Right lobe of liver (tissue), 6 donors: ENCODE results near the gene SOHLH1. TPM values are rescaled to one million over a fixed set of nuclear protein-coding genes. Genes with fewer than 3 reads are reported as not detected.

ENCODE experiments used
- ATAC-seq, 4 donors: fragments of 200-7000 bp; cut with Tn5 transposase; one replicate each; pipeline ENCODE4 v1.9.1; 2020; ENCODE audit warnings: mild to moderate bottlenecking in 4 of 4, moderate library complexity in 4 of 4
- DNase-seq, 3 donors: peaks; one replicate each; pipeline ENCODE4 v3.0.0-alpha.2; 2020
- H3K27ac ChIP-seq, 3 donors: fragments of 200-600 bp; one replicate each; pipeline ENCODE4 v1.8.0; 2022
- H3K27me3 ChIP-seq, 2 donors: fragments of 200-600 bp; one replicate each; pipeline ENCODE4 v1.8.0; 2022
- H3K36me3 ChIP-seq, 4 donors: fragments of 200-600 bp; sonication (generic) in 1 of 4; one replicate each; pipeline versions ENCODE4 v1.5.1 to v1.8.0; 2017 to 2022; ENCODE audit warnings: control low read depth in 1 of 4
- H3K4me1 ChIP-seq, 4 donors: fragments of 200-600 bp; sonication (generic) in 1 of 4; one replicate each; pipeline versions ENCODE4 v1.5.1 to v1.8.0; 2017 to 2022; ENCODE audit warnings: control low read depth in 1 of 4
- H3K4me3 ChIP-seq, 3 donors: fragments of 200-600 bp; one replicate each; pipeline ENCODE4 v1.8.0; 2022
- H3K9me3 ChIP-seq, 4 donors: fragments of 200-600 bp; sonication (generic) in 1 of 4; one replicate each; pipeline versions ENCODE4 v1.5.1 to v1.8.0; 2017 to 2022; ENCODE audit warnings: control low read depth in 1 of 4
- CTCF ChIP-seq, 4 donors: fragments of 200-600 bp in 3 of 4; fragments of 450-650 bp in 1 of 4; IDR thresholded peaks; one replicate each; pipeline versions ENCODE4 v1.5.1 to v1.8.0; 2016 to 2022; ENCODE audit warnings: antibody characterized with exemption in 4 of 4, mild to moderate bottlenecking in 2 of 4
- POLR2A ChIP-seq: fragments of 450-650 bp; IDR thresholded peaks from one replicate; pipeline ENCODE4 v1.6.1; 2017; ENCODE audit warnings: antibody characterized with exemption, mild to moderate bottlenecking
- WGBS: methylation state at CpG from one replicate; pipeline ENCODE4 v1.1.6; 2018; ENCODE audit warnings: low coverage, low lambda C conversion rate; ENCODE audit not compliant: insufficient coverage; ENCODE audit errors: missing lambda C conversion rate; 5-methylcytosine and 5-hydroxymethylcytosine counted together
- intact Hi-C, 2 donors: fragments of 100-400 bp; cut with DNase I; formaldehyde crosslinking; loops; one replicate each; pipeline versions ENCODE4 v1.11.2 to v1.14.1; 2022
- total RNA-seq, 6 experiments: library from RNA; depleted of rRNA in 2 of 6; stranded (reverse); fragments of >200 nt in 2 of 6; fragmentation: NEBNext Ultra II Directional in 3 of 6; extraction: Animal tissue kit (Norgen Biotek cat#: 25700) in 3 of 6; gene quantifications; one replicate each; pipeline versions ENCODE4 v1.1.0 to v1.2.4, GENCODE V29; 2016 to 2023
- donor health status: DM: no; HTN: yes; CAD: no.
- donor health status: DM: no; HTN: no; CAD: no.
- donor health status: DM: no; HTN: no; CAD: no.
- donor health status: DM: no; HTN: yes; CAD: no.
- donor health status: DM: no; HTN: yes; CAD: no.

SOHLH1 gene
- total RNA-seq, 6 experiments from 2014 or later = not detected

GRCh38 chr9:135726138-135726853, 27.0 kb upstream of the SOHLH1 start:
- H3K27ac ChIP-seq = no peak overlapping the region
- intact Hi-C loops = no loop called here
- H3K36me3 ChIP-seq = no peaks in the 10 kb centered on the region
- no peak overlapping the region for H3K4me3 ChIP-seq
- H3K4me1 ChIP-seq = no peaks in the 10 kb centered on the region
- no peaks in the 10 kb centered on the region for H3K9me3 ChIP-seq
- ATAC-seq (no peak), DNase-seq (no peak)
- no peaks in the 10 kb centered on the region for H3K27me3 ChIP-seq
- TF ChIP-seq POLR2A = no peak
- no peak for TF ChIP-seq CTCF (IDR thresholded peaks at IDR 0.05)
- WGBS = 33% methylated on average over 2 of the region's 16 CpGs

GRCh38 chr9:135724186-135724787, 25.0 kb upstream of the SOHLH1 start:
- H3K4me1 ChIP-seq = no peaks in the 10 kb centered on the region
- no peak for TF ChIP-seq POLR2A
- no peak for TF ChIP-seq CTCF (IDR thresholded peaks at IDR 0.05)
- ATAC-seq (peak; percentile 6 to 76 (median 32)), DNase-seq (peak in 1 of 3 donors; percentile 44)
- intact Hi-C loops = no loop called here
- H3K27me3 ChIP-seq = no peaks in the 10 kb centered on the region
- H3K27ac ChIP-seq = no peak overlapping the region
- no peaks in the 10 kb centered on the region for H3K36me3 ChIP-seq
- no peak overlapping the region for H3K4me3 ChIP-seq
- 67% methylated on average over 3 of the region's 16 CpGs for WGBS
- H3K9me3 ChIP-seq = no peaks in the 10 kb centered on the region

GRCh38 chr9:135722365-135722764, 23.1 kb upstream of the SOHLH1 start:
- DNase-seq (no peak), ATAC-seq (no peak)
- TF ChIP-seq POLR2A = no peak
- TF ChIP-seq CTCF (IDR thresholded peaks at IDR 0.05) = no peak
- Histone ChIP-seq H3K9me3 (no peaks in the 10 kb centered on the region), H3K4me1 (no peaks in the 10 kb centered on the region), H3K36me3 (no peaks in the 10 kb centered on the region), H3K27me3 (no peaks in the 10 kb centered on the region), H3K4me3 (no peak overlapping the region), H3K27ac (no peak overlapping the region)
- WGBS = 54% methylated on average over 14 of the region's 18 CpGs
- intact Hi-C loops = no loop called here

- ATAC-seq (no peak), DNase-seq (no peak)
- Histone ChIP-seq H3K9me3 (no peaks in the 10 kb centered on the region), H3K36me3 (no peaks in the 10 kb centered on the region), H3K4me3 (no peak overlapping the region), H3K4me1 (no peaks in the 10 kb centered on the region), H3K27ac (no peak overlapping the region), H3K27me3 (no peaks in the 10 kb centered on the region)
- TF ChIP-seq POLR2A (no peak), CTCF (IDR thresholded peaks at IDR 0.05) (no peak)
- intact Hi-C loops = no loop called here
- WGBS = 60% methylated on average over 1 of the region's 9 CpGs
These were observed 20.2 kb upstream of the SOHLH1 start for GRCh38 chr9:135719472-135719871.
